Measurements from ENCODE around the gene ATP8A2.

Gene ATP8A2

GRCh38 chr13:25731536-25731935, 359.8 kb downstream of the ATP8A2 start:
- TF ChIP-seq CTCF (IDR thresholded peaks at IDR 0.05; ENCODE audit: low read depth, low read length), result no peak
- DNase-seq (ENCODE audit: extremely low read depth, low read depth), result no peak

- DNase-seq (ENCODE audit: extremely low read depth, low read depth), result no peak
- TF ChIP-seq CTCF (IDR thresholded peaks at IDR 0.05; ENCODE audit: low read depth, low read length), result no peak
Observed at GRCh38 chr13:25732111-25732865, 360.5 kb downstream of the ATP8A2 start.

- no peak for TF ChIP-seq CTCF (IDR thresholded peaks at IDR 0.05; ENCODE audit: low read depth, low read length)
Observed at GRCh38 chr13:25733001-25733491, 361.3 kb downstream of the ATP8A2 start.

GRCh38 chr13:25733696-25734435, 362.1 kb downstream of the ATP8A2 start:
- no peak for DNase-seq (ENCODE audit: extremely low read depth, low read depth)
- TF ChIP-seq CTCF (IDR thresholded peaks at IDR 0.05; ENCODE audit: low read depth, low read length), result no peak

More at GRCh38 chr13:25733001-25733491, 361.3 kb downstream of the ATP8A2 start:
- DNase-seq (ENCODE audit: extremely low read depth, low read depth), result no peak

- DNase-seq (ENCODE audit: extremely low read depth, low read depth), result no peak
- no peak for TF ChIP-seq CTCF (IDR thresholded peaks at IDR 0.05; ENCODE audit: low read depth, low read length)
Observed at GRCh38 chr13:25738342-25739196, 366.8 kb downstream of the ATP8A2 start.

GRCh38 chr13:25739376-25739775, 367.6 kb downstream of the ATP8A2 start:
- no peak for TF ChIP-seq CTCF (IDR thresholded peaks at IDR 0.05; ENCODE audit: low read depth, low read length)

More at GRCh38 chr13:25739376-25739775, 367.6 kb downstream of the ATP8A2 start:
- DNase-seq (ENCODE audit: extremely low read depth, low read depth), result no peak
